Activated CD4-positive, alpha-beta T cell treated with anti-CD3 and anti-CD28 coated beads, Interleukin-10, Interleukin-2, amounts not matched to agents 100 ng/mL and 50 ng/mL, durations not matched to agents 16 hours and 8 hours (primary cell): Measurements from ENCODE around the gene KCNJ12.
A peak's percentile ranks its signal among the peaks of the same experiment; 100 is the strongest.
"Not testable (repeated sequence)": the region's sequence is repeated elsewhere in the genome, so short reads cannot be mapped to it uniquely, and the experiment has no call there.

Source experiments
- DNase-seq: peaks from one replicate; pipeline ENCODE4 v3.0.0-alpha.2; 2020

Gene KCNJ12

GRCh38 chr17:21454006-21454405 is 77.8 kb downstream of the KCNJ12 start:
- not testable (repeated sequence) for DNase-seq

DNA sequence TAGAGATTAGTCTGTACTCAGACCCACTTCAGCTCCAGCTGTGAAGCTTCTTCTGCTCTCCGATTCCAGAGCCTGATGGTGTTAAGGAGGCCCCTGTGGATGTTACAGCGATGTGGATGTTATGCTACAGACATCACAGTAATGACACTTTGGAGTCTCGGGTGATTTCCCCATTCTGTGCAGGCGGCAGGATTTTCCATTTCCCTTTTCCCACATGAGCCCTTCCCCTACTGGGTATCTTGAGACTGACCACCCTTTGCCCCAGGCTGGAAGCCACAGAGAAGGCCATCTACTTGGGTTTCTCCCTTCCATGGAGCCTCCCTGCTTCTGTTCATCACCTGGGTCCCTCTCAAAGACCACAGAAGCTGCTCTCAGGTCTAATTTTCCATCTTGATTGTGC is 78.3 kb downstream of the KCNJ12 start:
- no peak for DNase-seq

DNA sequence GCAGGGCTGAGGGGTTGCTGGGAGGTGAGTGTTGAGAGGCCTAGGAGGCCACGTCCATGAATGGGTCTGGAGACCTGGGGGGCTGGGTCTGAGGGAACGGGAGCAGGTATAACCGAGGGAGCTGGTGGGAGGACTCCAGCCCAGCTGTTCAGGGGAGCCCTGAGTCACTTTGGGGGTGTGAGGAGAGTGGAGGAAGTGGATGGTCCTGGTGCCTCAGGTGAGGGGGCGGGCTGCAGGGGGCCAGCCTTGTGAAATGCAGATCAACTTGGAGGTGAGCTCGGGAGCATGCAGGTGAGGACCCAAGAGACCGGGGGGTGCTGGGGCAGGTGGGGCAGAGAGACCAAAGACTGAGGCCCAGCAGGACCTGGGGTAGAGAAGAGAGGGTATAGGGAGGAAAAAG is 79.6 kb downstream of the KCNJ12 start:
- no peak for DNase-seq

GRCh38 chr17:21456449-21456848 is 80.3 kb downstream of the KCNJ12 start:
- not testable (repeated sequence) for DNase-seq

DNA sequence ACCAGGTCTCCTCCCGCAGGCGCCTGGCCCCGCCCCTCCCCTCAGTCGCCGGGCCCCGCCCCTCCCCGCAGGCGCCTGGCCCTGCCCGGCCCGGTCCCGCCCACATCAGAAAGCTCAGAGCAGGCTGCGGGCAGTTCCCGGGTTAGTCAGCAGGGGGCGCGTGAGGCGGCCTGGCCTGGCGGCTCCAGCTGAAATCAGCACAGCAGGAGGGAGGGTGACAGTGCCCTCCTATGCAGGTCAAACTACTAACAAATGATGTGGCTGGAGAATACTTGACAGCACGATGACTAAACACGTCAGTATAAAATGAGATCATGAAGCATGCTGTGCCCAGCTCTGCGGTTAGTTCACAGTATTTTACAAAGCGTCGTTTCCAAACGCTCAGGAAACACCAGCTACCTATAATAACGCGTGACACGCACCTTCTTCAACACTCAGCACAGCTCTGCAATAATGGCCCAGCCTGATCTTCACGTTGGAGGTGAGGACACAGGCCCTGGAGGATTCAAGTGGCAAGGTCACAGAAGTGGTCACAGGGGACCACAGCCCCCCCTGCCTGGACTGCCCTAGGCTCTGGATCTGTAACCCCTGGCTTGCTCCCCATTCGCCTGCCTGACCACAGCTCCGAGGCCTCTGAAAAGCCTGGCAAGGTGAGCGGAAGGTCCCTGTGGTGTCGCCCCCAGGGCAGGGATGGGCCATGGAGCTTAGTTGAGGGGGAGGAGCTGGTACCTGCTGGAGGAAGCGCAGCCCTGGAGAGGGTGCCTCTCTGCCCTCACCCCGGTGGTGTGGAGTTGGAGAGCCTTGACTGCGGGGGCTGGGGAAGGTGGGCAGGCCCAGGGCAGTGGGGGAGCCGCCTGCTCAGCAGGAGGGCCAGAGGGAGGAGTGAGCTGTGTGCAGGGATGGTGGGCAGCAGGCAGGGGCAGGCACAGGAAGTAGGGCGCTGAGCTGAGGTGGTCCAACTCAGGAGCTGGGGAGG is 81.2 kb downstream of the KCNJ12 start:
- DNase-seq: peak; percentile 95

DNA sequence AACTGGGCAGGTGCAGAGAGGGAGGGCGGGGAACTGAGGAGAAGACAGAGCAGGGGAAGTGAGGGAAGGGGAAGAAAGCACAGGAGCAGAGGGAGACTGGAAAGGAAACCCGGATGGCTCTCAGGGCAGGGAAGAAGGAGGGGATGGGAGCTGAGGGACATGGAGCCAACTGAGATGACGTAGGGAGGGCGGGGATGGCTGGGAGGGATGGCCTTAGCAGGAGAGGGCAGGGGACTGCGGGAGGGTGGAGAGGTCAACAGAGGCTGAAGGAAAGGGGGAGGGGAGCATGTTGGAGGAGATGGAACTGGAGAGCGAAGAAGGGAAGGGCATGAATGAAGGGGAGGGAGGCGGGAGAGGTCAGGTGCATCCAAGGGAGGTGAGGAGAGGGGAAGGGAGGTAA is 81.9 kb downstream of the KCNJ12 start:
- DNase-seq: no peak

DNA sequence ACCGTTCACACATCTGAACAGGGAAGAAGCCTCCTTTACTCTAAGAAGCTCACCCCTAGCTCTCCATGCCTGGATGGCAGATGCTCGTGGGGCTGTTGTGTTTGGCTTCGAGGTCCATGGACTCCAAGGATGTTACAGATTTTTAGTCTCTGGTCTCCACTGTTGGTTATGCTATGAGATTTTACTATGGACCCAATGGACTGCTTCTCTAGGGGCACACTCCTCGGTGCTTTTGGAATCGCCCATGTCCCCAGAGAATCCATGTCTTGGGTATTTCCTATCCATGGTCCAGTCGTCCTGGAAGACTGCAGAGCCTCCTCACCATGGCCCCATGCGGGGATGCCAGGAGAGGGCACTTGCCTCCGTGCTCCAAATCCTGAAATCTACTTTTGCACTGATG is 83.4 kb downstream of the KCNJ12 start:
- DNase-seq: no peak

GRCh38 chr17:21460358-21460757 is 84.2 kb downstream of the KCNJ12 start:
- no peak for DNase-seq

DNA sequence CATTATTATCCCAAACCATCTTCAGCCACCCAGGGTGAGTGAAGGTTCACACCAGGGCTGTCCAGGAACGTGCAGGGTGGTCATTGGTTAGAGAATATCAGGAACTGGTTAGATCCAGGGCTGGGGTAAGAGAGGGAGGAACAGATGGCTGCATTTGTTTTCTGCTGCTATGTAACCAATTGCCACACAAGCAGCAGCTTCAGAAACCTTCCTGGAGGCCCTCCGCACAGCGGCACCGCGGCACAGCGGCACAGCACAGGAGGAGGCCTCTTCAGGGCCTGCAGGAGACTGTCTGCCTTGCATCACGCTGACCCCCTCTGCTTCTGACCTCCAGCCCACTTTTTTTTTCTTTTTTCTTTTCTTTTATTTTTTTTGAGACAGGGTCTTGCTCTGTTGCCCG is 86.1 kb downstream of the KCNJ12 start:
- no peak for DNase-seq

DNA sequence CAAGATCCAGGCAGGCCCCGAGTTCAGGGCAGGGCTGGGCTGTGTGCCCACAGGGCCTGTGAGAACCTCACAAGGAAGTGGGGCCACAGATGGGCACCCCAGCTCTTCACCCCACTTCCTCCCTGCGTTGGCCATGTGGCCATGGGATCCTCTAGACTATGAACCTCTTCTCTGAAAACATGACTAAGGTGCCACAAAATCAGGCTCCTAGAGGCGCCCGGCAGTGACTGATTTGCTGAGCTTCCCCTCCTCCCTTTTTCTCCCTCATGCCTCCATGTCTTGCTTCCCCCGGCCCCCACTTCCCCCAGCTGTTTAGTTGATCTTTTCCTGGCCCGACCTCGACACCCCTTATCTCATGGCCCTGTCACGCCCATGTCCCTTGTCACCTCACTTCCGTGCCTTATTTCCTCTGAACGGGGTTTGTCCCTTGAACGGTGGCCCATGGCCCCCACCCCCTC is 87.1 kb downstream of the KCNJ12 start:
- peak; percentile 4 for DNase-seq

- DNase-seq: no peak
Observed at GRCh38 chr17:21463779-21464407, 87.7 kb downstream of the KCNJ12 start.

- DNase-seq: no peak
Observed at GRCh38 chr17:21464611-21465021, 88.5 kb downstream of the KCNJ12 start.

GRCh38 chr17:21466550-21466949 is 90.4 kb downstream of the KCNJ12 start:
- DNase-seq: no peak

DNA sequence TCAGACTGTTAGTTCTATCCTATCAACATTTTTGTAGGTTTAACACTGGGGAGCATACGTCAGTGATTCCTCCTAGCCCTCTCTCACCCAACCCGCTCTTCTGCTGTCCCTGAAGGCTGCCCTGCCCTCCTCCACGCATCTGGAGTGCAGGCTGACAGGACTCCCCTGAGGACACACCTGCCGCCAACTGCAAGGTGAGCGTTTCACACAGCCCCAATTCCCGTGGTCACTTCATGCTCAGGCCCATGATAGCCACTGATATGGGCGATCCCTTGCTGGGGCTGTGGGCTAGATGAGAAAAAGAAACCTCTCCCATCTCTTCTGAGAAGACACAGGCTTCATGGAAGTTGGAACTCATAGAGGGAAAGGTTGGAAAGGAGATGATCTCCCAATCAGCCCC is 91.0 kb downstream of the KCNJ12 start:
- no peak for DNase-seq

- DNase-seq: no peak
Observed at GRCh38 chr17:21467739-21468490, 91.8 kb downstream of the KCNJ12 start.
